ENCODE measurements around the gene RNF111. TPM values are rescaled to one million over a fixed set of nuclear protein-coding genes. Genes with fewer than 3 reads are reported as not detected.
A peak's percentile ranks its signal among the peaks of the same experiment; 100 is the strongest.

The RNF111 gene
- polyA plus RNA-seq, 1 experiment: 28.7 TPM

GRCh38 chr15:59096429-59096828, 109.0 kb downstream of the RNF111 start:
- DNase-seq (ENCODE audit: low read depth): no peak
- ChIA-PET POLR2A (no interaction called here), CTCF (no interaction called here)
- no peak for TF ChIP-seq CTCF (IDR thresholded peaks at IDR 0.05; ENCODE audit: insufficient read depth, low read depth, low read length)
- H3K36me3 ChIP-seq (ENCODE audit: control insufficient read depth, insufficient read depth, low read length): peaks cover 4% of the 10 kb centered on the region; the same call in 1 of the 2 replicates
- H3K4me3 ChIP-seq (ENCODE audit: low read depth, low read length): no peak overlapping the region
- no peaks in the 10 kb centered on the region for H3K27me3 ChIP-seq (ENCODE audit: control insufficient read depth, insufficient read depth, low read length)

GRCh38 chr15:59099162-59099685, 111.8 kb downstream of the RNF111 start:
- ChIA-PET CTCF (interaction anchor here (0.6 kb wide), 2 partner anchors 56 to 1366 kb away, joined by 3 read pairs; no protein-coding TSS in a partner anchor), POLR2A (no interaction called here)
- DNase-seq (ENCODE audit: low read depth): no peak
- Histone ChIP-seq H3K4me3 (ENCODE audit: low read depth, low read length) (no peak overlapping the region), H3K27me3 (ENCODE audit: control insufficient read depth, insufficient read depth, low read length) (no peaks in the 10 kb centered on the region), H3K36me3 (ENCODE audit: control insufficient read depth, insufficient read depth, low read length) (peaks cover 4% of the 10 kb centered on the region; the same call in 1 of the 2 replicates)
- TF ChIP-seq CTCF (IDR thresholded peaks at IDR 0.05; ENCODE audit: insufficient read depth, low read depth, low read length): no peak

- no peak for DNase-seq (ENCODE audit: low read depth)
- peaks cover 1% of the 10 kb centered on the region; the same call in 1 of the 2 replicates for H3K36me3 ChIP-seq (ENCODE audit: control insufficient read depth, insufficient read depth, low read length)
- CTCF ChIA-PET: no interaction called here
- H3K4me3 ChIP-seq (ENCODE audit: low read depth, low read length): peak overlapping the region; percentile 97
- POLR2A ChIA-PET: no interaction called here
- no peak for TF ChIP-seq CTCF (IDR thresholded peaks at IDR 0.05; ENCODE audit: insufficient read depth, low read depth, low read length)
- H3K27me3 ChIP-seq (ENCODE audit: control insufficient read depth, insufficient read depth, low read length): no peaks in the 10 kb centered on the region
Observed at GRCh38 chr15:59104602-59104911, 117.1 kb downstream of the RNF111 start.

GRCh38 chr15:59104912-59105732, 117.7 kb downstream of the RNF111 start, which contains the start of gene CCNB2:
TSS of gene CCNB2 (plus strand) at chr15:59105146. CDS start at chr15:59105269, 123 bp downstream.
- CTCF ChIA-PET: no interaction called here
- Histone ChIP-seq H3K36me3 (ENCODE audit: control insufficient read depth, insufficient read depth, low read length) (peaks cover 1% of the 10 kb centered on the region; the same call in 1 of the 2 replicates), H3K4me3 (ENCODE audit: low read depth, low read length) (peak within 1 kb of the TSS; percentile 97), H3K27me3 (ENCODE audit: control insufficient read depth, insufficient read depth, low read length) (no peaks in the 10 kb centered on the region)
- no peak for TF ChIP-seq CTCF (IDR thresholded peaks at IDR 0.05; ENCODE audit: insufficient read depth, low read depth, low read length)
- POLR2A ChIA-PET: no interaction called here
- peak; percentile 69 for DNase-seq (ENCODE audit: low read depth)

- no peaks in the 10 kb centered on the region for H3K27me3 ChIP-seq (ENCODE audit: control insufficient read depth, insufficient read depth, low read length)
- 0 out of 2 replicates have a peak, but pooled peaks have one; percentile 16 for TF ChIP-seq CTCF (IDR thresholded peaks at IDR 0.05; ENCODE audit: insufficient read depth, low read depth, low read length)
- H3K36me3 ChIP-seq (ENCODE audit: control insufficient read depth, insufficient read depth, low read length): peaks cover 1% of the 10 kb centered on the region; the same call in 1 of the 2 replicates
- ChIA-PET CTCF (no interaction called here), POLR2A (no interaction called here)
- no peak for DNase-seq (ENCODE audit: low read depth)
- H3K4me3 ChIP-seq (ENCODE audit: low read depth, low read length): peak overlapping the region; percentile 97
Observed at GRCh38 chr15:59105854-59106253, 118.4 kb downstream of the RNF111 start.

Data from BJ (cell line).